ENCODE measurements around the gene CASP6.

DNA sequence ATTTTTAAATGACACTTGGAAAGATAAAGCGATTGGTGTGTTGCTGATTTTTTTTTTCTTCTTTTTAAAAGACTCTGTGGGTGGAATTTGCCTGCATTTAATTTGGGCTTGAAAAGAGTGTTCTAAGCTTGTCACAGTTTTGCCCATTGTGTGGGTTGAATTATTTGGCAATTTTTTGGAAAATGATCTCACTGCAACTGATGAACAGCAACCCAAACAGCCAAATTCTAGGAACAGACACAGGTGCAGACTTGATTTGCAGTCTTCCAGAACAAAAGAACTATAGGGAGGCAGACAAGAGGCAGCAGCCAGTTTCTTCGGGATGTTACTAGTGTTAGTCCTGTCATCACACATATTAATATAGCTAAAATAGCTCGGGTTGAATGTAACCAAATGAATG is 40.5 kb downstream of the CASP6 start:
- TF ChIP-seq CTCF (IDR thresholded peaks at IDR 0.05) (no peak), POLR2AphosphoS5 (IDR thresholded peaks at IDR 0.05) (no peak), POLR2A (IDR thresholded peaks at IDR 0.05) (no peak), EP300 (IDR thresholded peaks at IDR 0.05) (no peak)
